ENCODE results near the gene PPP2R2C.

PPP2R2C gene

GRCh38 chr4:6467600-6467999 is 4.8 kb downstream of the PPP2R2C start:
- ATAC-seq: no peak

- no peak for ATAC-seq
Observed at GRCh38 chr4:6466756-6467381, 5.5 kb downstream of the PPP2R2C start.

DNA sequence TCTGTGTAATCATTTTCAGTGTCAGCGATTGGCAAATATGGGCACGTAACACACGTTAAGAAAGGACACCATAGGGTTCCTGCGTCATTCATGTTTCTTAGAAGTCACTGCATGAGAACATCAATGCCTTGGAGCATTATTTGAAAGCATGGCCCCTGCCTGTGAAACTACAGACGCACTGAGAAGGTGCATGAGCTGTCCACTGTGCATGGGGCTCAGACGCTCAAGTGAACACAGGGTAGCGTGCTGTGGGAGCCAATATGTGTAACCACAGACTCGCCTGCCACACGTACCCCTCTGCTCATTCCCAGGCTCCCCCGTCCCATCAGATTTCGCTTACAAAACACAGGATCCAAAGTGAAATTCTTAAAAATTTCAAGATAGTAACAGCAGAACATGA is 6.5 kb downstream of the PPP2R2C start:
- no peak for ATAC-seq

DNA sequence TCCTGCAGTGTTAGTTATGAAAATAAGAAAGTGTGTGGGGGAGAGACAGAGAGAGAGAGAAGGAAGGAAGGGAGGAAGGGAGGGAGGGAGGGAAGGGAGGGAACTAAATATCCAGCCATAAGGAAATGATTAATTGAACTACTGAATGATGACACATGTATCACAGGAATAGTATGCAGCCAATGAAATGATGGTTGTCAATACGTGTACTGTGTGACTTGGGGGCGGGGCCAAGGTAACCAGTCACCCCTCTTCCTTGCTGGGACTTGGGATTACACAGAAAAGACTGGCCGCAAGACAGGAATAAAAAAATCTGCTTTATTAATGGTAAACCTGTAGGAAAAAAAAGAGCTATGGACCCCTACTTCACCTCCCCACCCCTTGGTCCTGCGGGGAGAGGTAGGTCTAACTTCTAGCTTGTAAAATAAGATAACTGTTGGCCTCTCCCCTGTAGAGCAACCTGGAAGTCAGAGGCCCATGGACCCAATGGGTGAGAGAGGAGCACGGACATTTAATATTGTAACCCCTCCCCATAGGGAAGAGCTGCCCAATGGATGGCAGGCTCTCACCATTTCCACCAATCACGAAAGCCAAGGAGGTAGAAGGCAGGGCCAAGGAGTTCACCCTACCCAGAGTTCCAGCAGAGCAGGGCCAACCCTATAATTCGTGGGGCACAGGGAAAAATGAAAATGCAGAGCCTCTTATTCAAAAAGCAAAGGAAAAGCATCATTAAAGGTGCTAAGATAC is 7.4 kb downstream of the PPP2R2C start:
- ATAC-seq: no peak

- no peak for ATAC-seq
Observed at GRCh38 chr4:6463311-6464289, 8.8 kb downstream of the PPP2R2C start.

DNA sequence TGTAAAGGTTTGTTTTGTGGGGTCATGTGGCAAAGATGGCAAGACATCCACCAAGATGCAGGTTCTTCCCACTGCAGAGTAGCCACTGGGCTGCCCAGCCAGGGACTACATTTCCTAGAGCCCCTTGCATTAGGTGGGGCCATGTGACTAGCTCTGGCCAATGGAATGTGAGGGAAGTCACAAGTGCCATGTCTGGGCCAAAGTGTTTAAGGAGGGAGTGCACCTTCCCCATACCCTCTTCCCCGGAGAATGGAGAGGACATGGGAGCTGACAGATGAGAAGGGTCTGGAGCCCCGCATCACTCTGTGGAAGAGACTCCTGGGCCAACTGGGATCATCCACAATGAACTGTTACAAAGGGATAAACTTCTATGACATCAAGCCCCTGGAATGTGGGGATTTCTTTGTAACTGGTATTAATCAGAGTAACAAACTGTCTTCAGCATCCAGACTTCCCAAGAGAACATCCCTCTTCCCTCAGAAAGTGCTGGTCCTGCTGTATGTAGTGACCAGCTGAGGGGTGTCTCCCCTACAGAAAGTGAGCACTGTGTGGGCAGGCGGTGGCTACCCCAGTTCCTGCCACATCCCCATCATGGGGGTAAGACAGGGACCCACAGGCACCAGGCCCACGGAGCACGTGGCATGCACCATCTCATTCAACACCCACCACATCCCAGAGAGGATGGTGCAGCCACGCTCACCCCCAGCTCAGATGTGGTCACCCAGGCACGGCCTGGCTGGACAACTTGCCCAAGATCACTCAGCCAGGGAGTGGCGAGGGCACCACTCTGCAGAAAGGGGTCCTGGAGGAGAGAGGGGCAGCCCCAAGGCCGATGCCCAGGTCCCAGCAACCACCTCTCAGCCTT is 10.9 kb downstream of the PPP2R2C start:
- no peak for ATAC-seq

- ATAC-seq: no peak
Observed at GRCh38 chr4:6460876-6461275, 11.5 kb downstream of the PPP2R2C start.

- no peak for ATAC-seq
Observed at GRCh38 chr4:6458528-6458927, 13.9 kb downstream of the PPP2R2C start.

GRCh38 chr4:6456450-6456849 is 16.0 kb downstream of the PPP2R2C start:
- no peak for ATAC-seq

- no peak for ATAC-seq
Observed at GRCh38 chr4:6454112-6454910, 18.1 kb downstream of the PPP2R2C start.

- no peak for ATAC-seq
Observed at GRCh38 chr4:6453688-6453990, 18.8 kb downstream of the PPP2R2C start.

DNA sequence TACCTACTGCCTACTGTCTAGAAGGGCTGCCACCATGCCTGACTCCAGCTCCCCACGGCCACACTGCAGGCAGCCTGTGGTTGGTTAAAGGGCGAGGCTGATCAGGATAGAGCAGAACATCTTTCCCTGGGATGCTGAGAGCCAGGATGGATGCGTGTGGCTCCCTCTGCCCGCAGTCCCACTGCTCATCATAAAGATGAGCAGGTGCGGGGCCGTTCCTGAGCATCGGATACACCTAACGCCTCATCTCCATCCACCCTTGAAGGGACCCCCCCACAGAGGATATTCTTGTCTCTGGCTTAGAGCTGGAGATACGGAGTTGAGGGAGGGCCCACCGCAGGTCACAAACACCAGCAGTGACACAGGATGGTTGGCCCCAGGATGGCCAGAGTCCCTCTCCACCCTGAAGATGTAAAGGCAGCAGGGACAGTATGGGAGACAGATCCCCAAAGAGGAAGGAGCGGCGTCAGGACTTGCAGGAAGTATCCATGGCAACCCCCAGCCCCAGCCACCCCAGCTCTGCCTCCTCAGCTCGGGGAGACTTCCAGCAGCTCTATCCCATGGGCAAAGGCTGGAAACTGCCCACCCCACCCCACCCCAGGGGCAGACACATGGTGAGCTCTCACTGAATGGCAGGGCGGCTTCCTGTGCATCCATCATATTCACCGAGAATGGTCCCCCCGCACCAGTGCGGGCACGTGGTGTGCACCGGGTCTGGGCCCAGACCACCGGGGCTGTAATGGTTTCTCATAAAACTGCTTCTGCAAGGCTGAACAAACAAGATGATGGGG is 19.3 kb downstream of the PPP2R2C start:
- ATAC-seq: no peak

DNA sequence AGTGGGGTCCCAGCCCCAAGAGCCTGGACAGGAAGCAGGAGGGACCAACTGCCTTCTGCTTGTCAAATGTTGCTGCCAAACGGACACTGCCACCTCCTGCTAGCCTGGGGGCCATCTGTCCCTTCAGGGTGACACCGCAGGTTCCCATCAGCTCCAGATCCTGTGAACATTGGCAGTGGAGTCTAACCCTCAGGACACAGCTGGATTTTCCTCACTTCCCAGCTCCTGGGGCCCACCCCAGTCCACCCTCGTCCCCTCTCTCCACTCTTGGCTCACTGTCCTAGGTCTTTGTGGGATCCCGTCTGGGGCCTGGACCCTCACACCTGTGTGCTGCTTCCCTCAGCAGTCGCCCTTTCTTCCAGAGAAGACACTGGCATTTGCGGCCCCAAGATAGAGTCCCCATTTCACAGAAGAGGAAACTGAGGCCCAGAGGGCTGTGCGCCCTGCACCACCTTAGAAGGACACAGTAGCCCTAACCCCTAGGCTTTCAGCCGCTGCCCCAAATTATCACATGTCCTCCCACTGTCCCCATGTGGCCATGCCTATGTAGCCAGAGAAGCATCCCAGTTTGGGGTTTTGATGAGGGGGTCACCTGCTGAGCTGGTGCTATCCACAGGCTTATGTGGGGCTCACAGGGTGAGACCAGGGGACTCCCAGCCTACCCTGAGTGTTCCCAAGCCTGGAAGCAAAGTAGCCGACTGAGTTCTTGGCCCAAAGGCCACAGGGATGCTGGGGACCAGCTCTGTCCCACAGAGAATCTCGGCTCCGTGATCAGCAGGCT is 20.1 kb downstream of the PPP2R2C start:
- no peak for ATAC-seq

- ATAC-seq: no peak
Observed at GRCh38 chr4:6451309-6451708, 21.1 kb downstream of the PPP2R2C start.

GRCh38 chr4:6450709-6451108 is 21.7 kb downstream of the PPP2R2C start:
- no peak for ATAC-seq

DNA sequence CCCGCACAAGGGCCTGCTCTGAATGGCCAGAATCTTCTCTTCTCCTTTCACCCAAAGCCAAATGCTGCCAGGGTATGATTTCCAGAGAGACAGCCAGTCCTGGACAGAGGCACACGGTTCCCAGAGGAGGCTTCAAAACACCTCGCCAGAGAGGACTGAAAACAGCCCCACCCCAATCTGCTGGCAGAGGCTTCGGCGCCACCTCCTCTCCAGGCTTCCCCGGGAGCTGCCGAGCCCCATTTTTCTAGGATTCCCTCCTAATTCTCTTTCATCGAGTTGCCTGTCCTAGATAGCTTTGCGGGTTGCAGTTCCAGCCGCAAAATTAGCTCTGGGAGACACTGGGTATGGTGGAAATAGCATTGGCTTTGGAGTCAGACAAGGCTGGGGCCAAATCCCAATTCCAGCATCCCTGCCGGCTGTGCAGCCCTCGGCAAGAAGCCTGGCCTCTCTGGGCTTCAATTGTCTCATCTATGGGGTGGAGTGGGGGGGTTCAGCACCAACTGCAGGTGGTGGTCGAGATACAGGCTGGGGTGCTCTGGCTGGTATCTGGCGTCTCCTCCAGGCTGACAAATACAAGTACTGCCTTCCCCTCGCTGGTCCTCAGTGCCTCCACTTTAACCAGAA is 22.6 kb downstream of the PPP2R2C start:
- no peak for ATAC-seq

GRCh38 chr4:6449335-6449734 is 23.1 kb downstream of the PPP2R2C start:
- ATAC-seq: no peak

DNA sequence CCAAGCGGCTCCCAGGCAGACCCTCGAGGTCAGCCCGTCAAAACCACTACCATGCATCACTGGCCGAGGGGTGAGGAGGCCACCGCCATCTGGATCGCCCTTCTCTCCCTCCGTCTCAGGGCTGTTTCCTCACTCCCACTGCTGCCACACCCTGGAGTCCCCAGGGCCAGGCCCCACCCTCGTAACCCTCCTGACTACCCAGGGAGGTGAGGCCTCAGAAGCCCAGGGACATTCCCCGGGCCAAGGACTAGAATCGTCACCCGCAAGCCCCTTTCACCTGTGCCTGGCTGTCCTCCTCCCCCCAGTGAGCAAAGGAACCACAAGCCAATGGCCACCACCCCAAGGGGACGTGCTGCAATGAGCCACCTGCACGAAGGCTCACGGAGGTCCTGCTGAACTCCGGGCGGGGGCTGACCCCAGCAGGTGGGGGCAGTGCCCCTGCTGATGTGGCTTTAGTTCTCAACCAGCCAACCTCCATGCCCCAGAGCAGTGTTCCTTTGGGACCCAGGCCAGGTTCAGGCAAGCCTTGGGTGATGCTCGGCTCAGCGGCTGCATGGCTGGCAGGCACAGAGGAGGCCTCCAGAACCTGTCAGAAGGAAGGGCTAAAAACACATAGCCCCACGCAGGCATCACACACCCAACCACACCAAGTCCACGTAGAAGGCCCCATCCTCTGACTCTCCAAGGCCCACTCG is 23.8 kb downstream of the PPP2R2C start:
- ATAC-seq: no peak

DNA sequence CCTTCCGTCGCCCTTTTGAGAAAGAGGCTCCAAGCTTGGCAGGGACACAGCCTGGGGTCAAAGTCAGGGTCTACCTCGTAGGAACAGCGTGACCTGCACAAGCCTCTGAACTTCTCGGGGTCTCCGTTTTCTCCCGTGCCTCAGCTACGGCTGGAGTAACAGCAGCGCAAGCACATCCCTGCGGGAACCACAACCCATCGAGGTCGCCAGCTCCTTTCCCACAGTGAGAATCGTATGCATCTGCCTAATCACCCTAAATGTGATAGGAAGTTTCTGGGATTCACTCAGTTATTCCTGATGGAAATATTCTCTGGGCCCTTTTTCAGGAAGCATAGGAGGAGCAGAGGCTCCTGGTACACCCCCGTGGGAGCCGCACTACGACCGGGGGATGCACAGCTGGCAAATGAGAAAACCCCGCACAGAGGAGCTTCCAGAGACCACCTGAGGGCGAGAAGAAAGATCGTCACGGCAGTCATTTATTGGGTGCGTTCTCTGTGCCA is 24.7 kb downstream of the PPP2R2C start:
- no peak for ATAC-seq
